GM12872 (cell line): ENCODE data around the gene FAM227A.

Experiments
- CTCF ChIP-seq: IDR thresholded peaks from 3 replicates; pipeline ENCODE4 v1.5.1; 2011; ENCODE audit warnings: low read depth, mild to moderate bottlenecking, low read length, moderate library complexity; ENCODE audit not compliant: insufficient read depth

Gene FAM227A

GRCh38 chr22:38569181-38569971 lies 86.8 kb downstream of the FAM227A start:
- no peak for TF ChIP-seq CTCF

DNA sequence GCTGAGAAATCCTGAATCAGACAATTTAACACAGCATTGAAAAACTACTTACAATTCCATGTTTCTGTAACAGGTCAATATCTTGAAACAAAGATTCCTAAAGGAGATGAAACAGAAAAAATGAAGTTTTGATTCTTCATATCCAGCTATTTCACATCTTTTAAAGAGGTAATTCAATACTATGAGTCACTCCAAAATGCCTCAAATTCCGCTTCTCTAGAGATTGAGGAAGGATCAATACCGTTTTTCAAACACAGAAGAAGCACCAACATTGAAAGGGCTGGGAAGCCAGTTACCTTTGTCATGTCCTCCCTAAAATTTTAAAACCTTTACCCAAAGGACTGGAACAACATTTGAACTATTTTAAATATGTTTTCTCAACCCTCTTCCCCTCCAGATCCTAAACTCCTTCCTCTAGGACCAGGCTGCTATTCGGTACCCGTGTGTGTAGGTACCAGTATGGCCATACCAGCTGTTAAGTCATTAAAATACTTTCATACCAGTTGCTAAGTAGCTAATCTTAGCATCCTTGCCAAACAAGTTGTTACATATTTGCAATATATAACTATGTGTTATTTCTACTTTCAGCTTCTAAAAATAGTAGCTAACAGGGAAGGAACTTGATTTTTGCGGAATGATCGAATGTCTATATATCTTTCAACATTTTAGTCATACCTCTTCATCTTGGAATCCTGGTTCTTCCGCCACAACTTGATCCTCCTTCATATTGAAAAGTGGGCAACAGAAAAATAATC lies 88.5 kb downstream of the FAM227A start:
- no peak for TF ChIP-seq CTCF

DNA sequence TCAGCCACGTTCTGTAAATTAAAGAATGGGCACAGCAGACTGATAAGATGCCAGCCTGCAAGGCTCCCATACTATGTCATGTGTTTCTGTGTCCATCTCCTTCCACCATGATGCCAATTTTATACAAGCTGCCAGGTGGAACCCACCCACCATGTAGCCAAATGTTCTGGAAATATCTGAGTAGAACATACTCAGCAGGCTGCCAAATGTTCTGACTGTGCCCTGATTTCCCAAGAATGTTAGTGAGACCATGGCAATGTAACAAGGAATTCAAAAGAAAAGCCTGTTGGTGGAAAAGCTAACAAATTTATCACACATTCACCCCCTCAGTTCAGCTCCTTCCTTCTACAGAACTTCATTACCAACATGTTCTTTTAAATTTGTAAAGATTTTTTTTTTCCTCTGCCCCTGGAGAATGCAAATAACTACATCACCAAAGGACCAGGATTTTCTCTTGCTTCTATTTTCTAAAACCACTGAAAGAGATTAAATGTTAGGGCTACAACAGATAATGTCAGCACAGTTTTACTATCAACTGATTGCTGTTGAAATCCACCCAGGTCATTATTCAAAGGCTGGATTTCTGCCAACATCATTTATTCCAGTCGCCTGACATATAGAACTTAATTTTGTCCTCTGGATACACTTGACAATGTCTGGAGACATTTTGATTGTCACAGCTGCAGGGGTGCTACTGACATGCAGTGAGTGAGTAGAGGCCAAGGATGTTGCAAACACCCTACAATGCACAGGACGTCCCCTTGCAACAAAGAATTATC lies 89.3 kb downstream of the FAM227A start:
- TF ChIP-seq CTCF, result no peak

- no peak for TF ChIP-seq CTCF
These were observed 90.8 kb downstream of the FAM227A start for GRCh38 chr22:38565441-38565840.

DNA sequence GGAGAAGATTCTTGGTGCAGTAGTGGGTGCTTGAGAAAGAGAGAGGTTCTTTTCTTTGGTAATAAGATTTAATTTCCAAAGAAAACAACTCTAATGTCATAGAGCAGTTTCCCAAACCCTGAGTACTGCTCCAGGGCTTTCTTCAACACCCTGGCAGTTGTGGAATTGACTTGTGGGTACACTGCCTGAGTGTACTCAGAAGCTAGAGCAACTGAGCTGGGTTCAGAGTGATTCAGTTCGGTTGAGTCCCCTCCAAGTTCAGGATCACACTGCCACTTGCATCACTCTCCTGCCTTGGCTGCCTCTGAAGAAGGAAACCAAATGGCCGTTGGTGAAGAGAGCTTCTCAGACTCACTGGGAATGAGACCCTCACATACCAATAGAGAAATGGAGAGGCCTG lies 91.5 kb downstream of the FAM227A start:
- TF ChIP-seq CTCF, result no peak

DNA sequence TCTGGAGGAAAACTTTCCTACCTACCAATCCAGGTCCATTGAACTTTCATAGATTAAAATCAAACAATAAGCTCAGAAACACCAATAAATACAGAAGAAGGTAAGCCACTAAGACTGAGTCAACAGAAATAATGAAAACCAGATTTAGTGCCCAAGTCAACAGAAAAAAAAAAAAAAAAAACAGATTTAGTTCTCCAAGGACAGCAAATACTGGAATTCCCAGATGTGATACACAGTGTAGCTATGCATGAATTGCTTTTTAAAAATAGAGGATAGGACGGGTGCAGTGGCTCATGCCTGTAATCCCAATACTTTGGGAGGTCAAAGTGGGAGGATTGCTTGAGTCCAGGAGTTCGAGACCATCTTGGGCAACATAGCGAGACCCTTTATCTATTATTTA lies 101.9 kb downstream of the FAM227A start:
- no peak for TF ChIP-seq CTCF
